GM12874 (cell line): ENCODE measurements around the gene SYNE3.

Source experiments
- CTCF ChIP-seq: IDR thresholded peaks from 2 replicates; pipeline ENCODE4 v1.5.1; 2011; ENCODE audit warnings: low read depth, mild to moderate bottlenecking, control low read depth, low read length, moderate library complexity; ENCODE audit not compliant: insufficient read depth

Gene SYNE3

GRCh38 chr14:95557291-95557690 lies 40.8 kb upstream of the SYNE3 start:
- TF ChIP-seq CTCF: no peak

GRCh38 chr14:95555053-95555452 lies 38.6 kb upstream of the SYNE3 start:
- no peak for TF ChIP-seq CTCF

- TF ChIP-seq CTCF: no peak
Measured at GRCh38 chr14:95553141-95553540, 36.7 kb upstream of the SYNE3 start.

GRCh38 chr14:95551435-95551834 lies 35.0 kb upstream of the SYNE3 start:
- no peak for TF ChIP-seq CTCF

- no peak for TF ChIP-seq CTCF
Measured at GRCh38 chr14:95549656-95550585, 33.5 kb upstream of the SYNE3 start.

GRCh38 chr14:95548328-95548929 lies 32.0 kb upstream of the SYNE3 start:
- no peak for TF ChIP-seq CTCF

- no peak for TF ChIP-seq CTCF
Measured at GRCh38 chr14:95547626-95548327, 31.3 kb upstream of the SYNE3 start.
